ENCODE measurements around the gene KCTD1.

KCTD1 gene

GRCh38 chr18:26511339-26512071 lies 36.8 kb downstream of the KCTD1 start:
- no peak overlapping the region for H3K27ac Mint-ChIP-seq
- no peaks in the 10 kb centered on the region for H3K9me3 Mint-ChIP-seq
- no peaks in the 10 kb centered on the region for H3K27me3 Mint-ChIP-seq
- H3K36me3 Mint-ChIP-seq, result no peaks in the 10 kb centered on the region
- H3K4me3 Mint-ChIP-seq, result no peak overlapping the region
- no peaks in the 10 kb centered on the region for H3K4me1 Mint-ChIP-seq

- H3K27me3 Mint-ChIP-seq, result no peaks in the 10 kb centered on the region
- no peak overlapping the region for H3K4me3 Mint-ChIP-seq
- no peak overlapping the region for H3K27ac Mint-ChIP-seq
- peaks cover 3% of the 10 kb centered on the region for H3K36me3 Mint-ChIP-seq
- no peaks in the 10 kb centered on the region for H3K4me1 Mint-ChIP-seq
- no peaks in the 10 kb centered on the region for H3K9me3 Mint-ChIP-seq
Measured at GRCh38 chr18:26510337-26510736, 38.0 kb downstream of the KCTD1 start.

GRCh38 chr18:26506012-26506411 lies 42.3 kb downstream of the KCTD1 start:
- Mint-ChIP-seq H3K4me1 (no peaks in the 10 kb centered on the region), H3K27ac (no peak overlapping the region), H3K27me3 (no peaks in the 10 kb centered on the region), H3K4me3 (no peak overlapping the region), H3K9me3 (no peaks in the 10 kb centered on the region), H3K36me3 (peaks cover 3% of the 10 kb centered on the region)

- H3K27me3 Mint-ChIP-seq, result no peaks in the 10 kb centered on the region
- no peaks in the 10 kb centered on the region for H3K9me3 Mint-ChIP-seq
- H3K4me1 Mint-ChIP-seq, result no peaks in the 10 kb centered on the region
- H3K27ac Mint-ChIP-seq, result no peak overlapping the region
- no peak overlapping the region for H3K4me3 Mint-ChIP-seq
- H3K36me3 Mint-ChIP-seq, result peaks cover 6% of the 10 kb centered on the region
Measured at GRCh38 chr18:26504831-26505230, 43.5 kb downstream of the KCTD1 start.

- Mint-ChIP-seq H3K36me3 (peaks cover 6% of the 10 kb centered on the region), H3K27ac (no peak overlapping the region)
Measured at GRCh38 chr18:26503382-26503781, 45.0 kb downstream of the KCTD1 start.

DNA sequence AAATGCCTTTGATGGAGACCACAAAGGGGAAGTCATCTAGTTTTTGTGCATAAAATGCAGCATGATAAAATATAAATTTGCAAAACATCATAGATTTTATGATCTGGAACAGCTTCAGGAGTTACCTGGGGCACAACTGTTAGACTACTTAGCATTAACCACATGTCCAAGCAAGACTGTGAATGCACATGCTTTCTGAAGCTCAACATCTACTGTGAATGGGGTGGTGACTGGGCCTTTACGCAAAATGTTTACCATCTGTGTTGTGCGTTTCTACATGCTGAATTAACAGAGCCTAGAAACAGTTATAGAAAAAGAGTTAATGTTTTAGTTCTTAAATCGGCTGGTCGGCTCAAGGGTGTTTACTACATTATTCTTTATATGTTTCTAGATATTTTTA lies 45.5 kb downstream of the KCTD1 start:
- Mint-ChIP-seq H3K9me3 (no peaks in the 10 kb centered on the region), H3K36me3 (peaks cover 6% of the 10 kb centered on the region), H3K27me3 (no peaks in the 10 kb centered on the region), H3K4me3 (no peak overlapping the region), H3K4me1 (no peaks in the 10 kb centered on the region), H3K27ac (no peak overlapping the region)

More at GRCh38 chr18:26503382-26503781, 45.0 kb downstream of the KCTD1 start:
- Mint-ChIP-seq H3K27me3 (no peaks in the 10 kb centered on the region), H3K9me3 (no peaks in the 10 kb centered on the region), H3K4me3 (no peak overlapping the region), H3K4me1 (no peaks in the 10 kb centered on the region)

- Mint-ChIP-seq H3K9me3 (no peaks in the 10 kb centered on the region), H3K27me3 (no peaks in the 10 kb centered on the region), H3K4me3 (no peak overlapping the region), H3K4me1 (no peaks in the 10 kb centered on the region), H3K36me3 (peaks cover 5% of the 10 kb centered on the region), H3K27ac (no peak overlapping the region)
Measured at GRCh38 chr18:26497866-26498265, 50.5 kb downstream of the KCTD1 start.

DNA sequence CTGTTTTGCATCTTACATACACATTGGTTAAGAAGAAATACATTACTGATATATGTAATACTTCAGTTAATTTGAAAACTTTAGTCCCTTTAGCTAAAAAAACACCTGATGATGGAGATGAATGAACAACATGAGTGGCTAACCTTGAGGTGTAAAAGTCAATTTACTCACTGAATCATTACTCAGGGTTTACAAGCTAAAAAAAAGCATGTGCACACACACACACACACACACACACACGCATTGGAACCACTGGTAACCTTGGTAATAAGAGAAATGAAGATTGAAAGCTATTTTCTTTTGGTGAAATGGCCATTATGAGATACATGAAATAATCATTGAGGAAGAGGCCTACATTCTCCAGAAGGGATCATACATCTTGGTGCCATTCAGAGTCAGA lies 51.8 kb downstream of the KCTD1 start:
- no peaks in the 10 kb centered on the region for H3K4me1 Mint-ChIP-seq

DNA sequence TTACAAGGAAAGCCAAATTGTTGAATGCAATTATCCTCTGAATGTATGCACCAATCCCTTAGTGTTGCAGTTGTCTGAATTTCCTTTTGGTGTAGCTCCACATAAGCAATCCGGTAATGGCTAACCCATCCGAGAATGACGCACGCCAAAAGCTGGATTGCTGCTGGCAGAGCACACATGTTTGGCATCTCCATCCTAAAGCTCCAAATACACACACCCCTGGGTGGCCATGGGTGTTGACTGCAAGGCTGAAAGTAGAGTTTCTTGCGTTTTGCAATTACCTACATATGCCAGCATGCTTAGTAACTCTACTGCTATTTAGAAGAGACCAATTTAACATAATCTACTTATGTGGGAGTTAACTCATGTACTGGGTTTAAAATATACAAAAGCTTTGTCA lies 53.1 kb downstream of the KCTD1 start:
- Mint-ChIP-seq H3K27ac (no peak overlapping the region), H3K4me3 (no peak overlapping the region), H3K4me1 (no peaks in the 10 kb centered on the region), H3K27me3 (no peaks in the 10 kb centered on the region), H3K9me3 (no peaks in the 10 kb centered on the region), H3K36me3 (peaks cover 2% of the 10 kb centered on the region)

More for the DNA sequence above, 51.8 kb downstream of the KCTD1 start:
- H3K27me3 Mint-ChIP-seq, result no peaks in the 10 kb centered on the region
- no peaks in the 10 kb centered on the region for H3K9me3 Mint-ChIP-seq
- H3K27ac Mint-ChIP-seq, result no peak overlapping the region
- no peak overlapping the region for H3K4me3 Mint-ChIP-seq
- peaks cover 5% of the 10 kb centered on the region for H3K36me3 Mint-ChIP-seq

- peaks cover 2% of the 10 kb centered on the region for H3K36me3 Mint-ChIP-seq
- no peaks in the 10 kb centered on the region for H3K4me1 Mint-ChIP-seq
- no peaks in the 10 kb centered on the region for H3K27me3 Mint-ChIP-seq
- H3K27ac Mint-ChIP-seq, result no peak overlapping the region
- no peak overlapping the region for H3K4me3 Mint-ChIP-seq
- H3K9me3 Mint-ChIP-seq, result no peaks in the 10 kb centered on the region
Measured at GRCh38 chr18:26493021-26493420, 55.3 kb downstream of the KCTD1 start.

DNA sequence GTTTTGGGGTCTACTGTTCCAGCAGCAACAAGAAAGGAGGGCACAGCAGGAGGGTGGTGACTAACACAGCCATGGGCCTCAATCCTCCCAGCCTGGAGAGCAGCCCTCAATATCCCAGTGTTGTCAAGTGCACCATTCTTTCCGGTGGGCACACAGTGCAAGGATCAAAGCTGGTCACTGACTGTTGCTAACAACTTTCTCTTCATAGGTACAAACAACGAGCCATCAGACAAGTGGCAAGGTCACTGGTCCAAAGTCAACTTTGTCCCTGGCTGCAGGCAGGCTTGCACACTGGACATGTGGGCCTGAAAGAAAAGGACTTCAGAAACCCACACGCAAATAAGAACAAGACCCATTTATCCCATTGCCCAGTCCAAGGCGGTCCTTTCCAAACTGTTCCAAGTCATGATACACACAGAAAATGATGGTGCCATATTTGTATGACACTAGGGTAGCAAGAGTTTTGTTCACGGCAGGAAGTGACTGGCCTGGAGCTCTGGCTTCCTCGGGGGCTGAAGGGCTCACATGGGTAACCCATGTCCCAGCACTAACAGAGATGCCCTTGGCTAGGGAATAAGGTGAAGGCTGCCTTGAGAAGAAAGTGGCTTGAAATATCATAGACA lies 57.0 kb downstream of the KCTD1 start:
- no peaks in the 10 kb centered on the region for H3K9me3 Mint-ChIP-seq
- H3K4me3 Mint-ChIP-seq, result no peak overlapping the region
- H3K36me3 Mint-ChIP-seq, result peaks cover 2% of the 10 kb centered on the region
- H3K4me1 Mint-ChIP-seq, result no peaks in the 10 kb centered on the region
- no peak overlapping the region for H3K27ac Mint-ChIP-seq
- no peaks in the 10 kb centered on the region for H3K27me3 Mint-ChIP-seq

- no peaks in the 10 kb centered on the region for H3K9me3 Mint-ChIP-seq
- no peaks in the 10 kb centered on the region for H3K4me1 Mint-ChIP-seq
- no peaks in the 10 kb centered on the region for H3K36me3 Mint-ChIP-seq
- no peaks in the 10 kb centered on the region for H3K27me3 Mint-ChIP-seq
- no peak overlapping the region for H3K27ac Mint-ChIP-seq
- H3K4me3 Mint-ChIP-seq, result no peak overlapping the region
Measured at GRCh38 chr18:26489881-26490280, 58.5 kb downstream of the KCTD1 start.

GRCh38 chr18:26489191-26489590 lies 59.2 kb downstream of the KCTD1 start:
- Mint-ChIP-seq H3K36me3 (no peaks in the 10 kb centered on the region), H3K4me1 (no peaks in the 10 kb centered on the region)

GRCh38 chr18:26488417-26489009 lies 59.8 kb downstream of the KCTD1 start:
- Mint-ChIP-seq H3K9me3 (no peaks in the 10 kb centered on the region), H3K27me3 (no peaks in the 10 kb centered on the region), H3K4me3 (no peak overlapping the region), H3K27ac (no peak overlapping the region), H3K36me3 (no peaks in the 10 kb centered on the region), H3K4me1 (no peaks in the 10 kb centered on the region)

More at GRCh38 chr18:26489191-26489590, 59.2 kb downstream of the KCTD1 start:
- Mint-ChIP-seq H3K27me3 (no peaks in the 10 kb centered on the region), H3K9me3 (no peaks in the 10 kb centered on the region), H3K4me3 (no peak overlapping the region), H3K27ac (no peak overlapping the region)

DNA sequence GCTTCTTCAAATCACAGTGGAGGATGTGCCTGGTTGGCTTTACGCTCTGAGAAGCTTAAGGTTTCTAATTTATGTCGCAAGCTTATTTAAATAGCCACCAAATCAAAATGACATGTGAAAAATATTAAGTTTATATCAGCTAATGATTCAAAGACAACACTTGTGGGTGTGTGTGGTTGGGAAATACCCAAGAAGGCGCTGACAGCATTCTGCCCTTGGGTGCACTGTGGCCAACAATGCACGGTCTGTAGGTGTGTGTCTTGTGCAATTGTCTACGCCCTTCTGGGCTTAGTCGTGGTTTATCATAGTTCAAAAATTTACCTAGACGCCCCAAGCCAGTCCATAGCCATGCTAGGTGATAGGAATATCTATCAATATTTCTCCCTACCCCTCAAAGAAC lies 60.9 kb downstream of the KCTD1 start:
- H3K27me3 Mint-ChIP-seq, result no peaks in the 10 kb centered on the region
- no peaks in the 10 kb centered on the region for H3K4me1 Mint-ChIP-seq
- no peak overlapping the region for H3K27ac Mint-ChIP-seq
- no peaks in the 10 kb centered on the region for H3K9me3 Mint-ChIP-seq
- no peak overlapping the region for H3K4me3 Mint-ChIP-seq
- no peaks in the 10 kb centered on the region for H3K36me3 Mint-ChIP-seq

DNA sequence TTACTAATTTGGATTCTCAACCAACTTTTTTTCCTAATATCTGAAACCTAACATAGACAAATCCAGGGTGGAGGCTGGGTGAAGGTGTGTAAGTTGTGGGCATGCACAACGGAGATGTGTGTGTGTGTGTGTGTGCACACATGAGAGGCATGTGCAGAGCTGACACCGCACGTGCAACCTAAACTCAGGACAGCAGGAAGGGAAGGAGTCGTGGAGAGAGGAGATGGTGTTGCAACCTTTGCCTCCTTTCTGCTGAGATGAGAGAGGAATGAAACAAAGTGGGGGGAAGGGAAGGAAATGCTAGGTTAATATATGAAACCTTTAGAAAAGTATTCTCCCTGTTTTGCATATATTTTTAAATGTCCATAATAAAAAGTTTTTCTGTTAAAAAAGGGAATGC lies 64.7 kb downstream of the KCTD1 start:
- no peak overlapping the region for H3K27ac Mint-ChIP-seq
- peaks cover 3% of the 10 kb centered on the region for H3K36me3 Mint-ChIP-seq
- H3K4me3 Mint-ChIP-seq, result no peak overlapping the region
- no peaks in the 10 kb centered on the region for H3K9me3 Mint-ChIP-seq
- H3K27me3 Mint-ChIP-seq, result no peaks in the 10 kb centered on the region
- H3K4me1 Mint-ChIP-seq, result no peaks in the 10 kb centered on the region

Data from activated naive CD4-positive, alpha-beta T cell treated with anti-CD3 and anti-CD28 coated beads, Interleukin-2, amount 50 U/mL, for 24 hours (primary cell).